NCI-H2196 treated with DMSO at 0.1 percent for 48 hours (cell line): ENCODE measurements around the gene CCDC191.
A peak's percentile ranks its signal among the peaks of the same experiment; 100 is the strongest.

Source experiments
- DNase-seq: peaks from one replicate; lab custom pipeline; 2025; ENCODE audit not compliant: unreplicated experiment; lab: John Stamatoyannopoulos, UW

Gene CCDC191

DNA sequence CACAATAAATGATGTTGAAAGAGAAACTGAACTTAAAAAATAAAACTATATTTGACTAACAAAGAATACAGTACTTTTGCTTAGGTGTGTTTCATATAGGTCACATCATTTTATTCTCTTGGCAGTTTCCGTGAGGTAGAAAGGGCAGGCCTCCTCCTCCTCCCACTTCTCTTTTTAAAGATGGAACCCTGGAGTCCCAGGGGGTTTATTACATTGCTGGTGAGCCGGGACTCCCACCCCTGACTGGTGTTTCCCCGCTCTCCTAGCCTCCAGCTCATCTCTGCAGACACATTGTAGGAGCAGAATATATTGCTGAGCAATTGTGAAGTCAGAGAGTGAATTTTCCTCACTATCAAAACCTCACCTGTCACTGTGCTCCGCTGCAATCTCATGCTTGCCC lies 78.5 kb downstream of the CCDC191 start:
- no peak for DNase-seq

DNA sequence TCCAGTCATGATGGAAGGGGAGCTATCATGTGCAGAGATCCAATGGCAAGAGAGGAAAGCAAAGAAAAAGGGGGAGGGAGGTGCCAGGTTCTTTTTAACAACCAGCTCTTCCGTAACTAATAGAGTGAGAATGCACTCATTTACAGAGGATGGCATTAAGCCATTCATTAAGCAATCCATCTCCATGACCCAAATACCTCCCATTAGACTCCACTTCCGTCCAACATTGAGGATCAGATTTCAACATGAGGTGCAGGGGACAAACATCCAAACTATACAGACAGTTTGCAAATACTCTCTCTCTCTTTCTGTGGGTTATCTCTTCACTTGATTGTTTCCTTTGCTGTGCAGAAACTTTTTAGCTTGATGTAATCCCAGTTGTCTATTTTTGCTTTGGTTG lies 87.3 kb downstream of the CCDC191 start:
- peak; percentile 20 for DNase-seq

- no peak for DNase-seq
Observed at GRCh38 chr3:113966172-113966571, 90.2 kb downstream of the CCDC191 start.

DNA sequence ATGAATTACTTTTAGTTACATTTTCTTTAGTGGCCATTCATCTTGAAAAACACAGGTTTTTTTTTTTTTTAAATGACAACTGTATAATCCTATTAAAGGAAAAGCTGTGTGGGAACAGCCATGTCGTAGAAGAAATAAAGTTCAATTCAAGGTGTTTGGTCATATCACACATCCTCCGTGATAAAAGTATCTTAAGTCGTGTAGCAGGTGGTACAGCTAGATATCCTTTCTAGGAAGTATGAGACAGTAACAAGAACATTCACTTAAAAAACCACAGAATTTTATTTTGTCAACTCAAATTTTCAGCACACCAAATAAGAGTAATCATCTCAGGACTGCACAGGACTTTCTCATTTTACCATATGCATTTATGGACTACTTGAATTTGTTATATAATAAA lies 92.4 kb downstream of the CCDC191 start:
- no peak for DNase-seq

GRCh38 chr3:113954091-113954685 lies 102.1 kb downstream of the CCDC191 start:
- DNase-seq = no peak

- DNase-seq = no peak
Observed at GRCh38 chr3:113953677-113954076, 102.6 kb downstream of the CCDC191 start.

GRCh38 chr3:113952921-113953320 lies 103.4 kb downstream of the CCDC191 start:
- DNase-seq = no peak

GRCh38 chr3:113948015-113948917 lies 108.1 kb downstream of the CCDC191 start:
- DNase-seq = peak; percentile 47

- DNase-seq = peak; percentile 82
Observed at GRCh38 chr3:113947372-113948014, 108.8 kb downstream of the CCDC191 start, which contains the start of gene ZDHHC23. ZDHHC23 (plus strand) TSS chr3:113948013; CDS start chr3:113948803, 790 bp downstream.

DNA sequence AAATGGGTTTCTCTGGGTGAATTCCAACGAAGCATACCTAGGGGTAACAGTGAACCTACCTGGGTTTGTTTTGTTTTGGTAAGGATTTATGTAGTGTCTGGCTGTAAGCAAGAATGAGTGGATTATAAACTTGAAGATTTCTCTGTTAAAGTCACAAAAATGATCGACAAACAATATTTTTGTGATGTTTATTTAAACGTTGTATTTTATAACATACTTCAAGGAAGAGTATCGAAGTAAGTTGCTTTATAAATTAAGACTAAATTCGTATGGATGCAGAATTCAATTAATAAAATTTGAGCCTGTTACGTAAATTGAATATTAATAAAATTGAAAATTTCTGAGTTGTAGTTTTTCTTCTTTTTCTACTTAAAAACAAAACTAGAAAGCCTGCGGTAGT lies 109.5 kb downstream of the CCDC191 start:
- no peak for DNase-seq

GRCh38 chr3:113927556-113927955 lies 128.8 kb downstream of the CCDC191 start:
- no peak for DNase-seq

- no peak for DNase-seq
Observed at GRCh38 chr3:113914646-113915045, 141.7 kb downstream of the CCDC191 start.
